ENCODE data around the gene ZNF654.

ZNF654 gene

GRCh38 chr3:88058306-88058580, 812 bp upstream of the ZNF654 start:
- FAIRE-seq (no peak), DNase-seq (ENCODE audit: insufficient read length, low spot score) (no peak)
- TF ChIP-seq CTCF (IDR thresholded peaks at IDR 0.05; ENCODE audit: insufficient read depth, missing control alignments): no peak

GRCh38 chr3:88059380-88060170, 520 bp downstream of the ZNF654 start:
- TF ChIP-seq CTCF (IDR thresholded peaks at IDR 0.05; ENCODE audit: insufficient read depth, missing control alignments): no peak
- no peak for FAIRE-seq

GRCh38 chr3:88061746-88062145, 2.7 kb downstream of the ZNF654 start:
- DNase-seq (ENCODE audit: insufficient read length, low spot score) (no peak), FAIRE-seq (no peak)
- TF ChIP-seq CTCF (IDR thresholded peaks at IDR 0.05; ENCODE audit: insufficient read depth, missing control alignments): no peak

More at GRCh38 chr3:88059380-88060170, 520 bp downstream of the ZNF654 start:
- no peak for DNase-seq (ENCODE audit: insufficient read length, low spot score)

GRCh38 chr3:88075072-88075471, 16.0 kb downstream of the ZNF654 start:
- TF ChIP-seq CTCF (IDR thresholded peaks at IDR 0.05; ENCODE audit: insufficient read depth, missing control alignments): no peak
- DNase-seq (ENCODE audit: insufficient read length, low spot score): no peak
- no peak for FAIRE-seq

GRCh38 chr3:88075497-88075896, 16.4 kb downstream of the ZNF654 start:
- DNase-seq (ENCODE audit: insufficient read length, low spot score) (no peak), FAIRE-seq (no peak)
- TF ChIP-seq CTCF (IDR thresholded peaks at IDR 0.05; ENCODE audit: insufficient read depth, missing control alignments): no peak

GRCh38 chr3:88076712-88077111, 17.7 kb downstream of the ZNF654 start:
- DNase-seq (ENCODE audit: insufficient read length, low spot score) (no peak), FAIRE-seq (no peak)
- no peak for TF ChIP-seq CTCF (IDR thresholded peaks at IDR 0.05; ENCODE audit: insufficient read depth, missing control alignments)

- DNase-seq (ENCODE audit: insufficient read length, low spot score) (no peak), FAIRE-seq (no peak)
- no peak for TF ChIP-seq CTCF (IDR thresholded peaks at IDR 0.05; ENCODE audit: insufficient read depth, missing control alignments)
Observed at GRCh38 chr3:88078932-88079331, 19.9 kb downstream of the ZNF654 start.
